ENCODE data around the gene CYP2A13.
"Not testable (repeated sequence)": the region's sequence is repeated elsewhere in the genome, so short reads cannot be mapped to it uniquely, and the experiment has no call there.

The CYP2A13 gene

GRCh38 chr19:41102210-41102609 lies 14.0 kb downstream of the CYP2A13 start:
- H3K27me3 Mint-ChIP-seq: peaks cover 25% of the 10 kb centered on the region
- H3K4me3 Mint-ChIP-seq; intact Hi-C loops (cut with micrococcal nuclease); H3K27ac Mint-ChIP-seq; H3K4me1 Mint-ChIP-seq (ENCODE audit: low read depth); H3K36me3 Mint-ChIP-seq (ENCODE audit: low read depth): not testable (repeated sequence)
- H3K9me3 Mint-ChIP-seq: peaks cover 14% of the 10 kb centered on the region

- Mint-ChIP-seq H3K27me3 (peaks cover 23% of the 10 kb centered on the region), H3K4me3 (no peak overlapping the region), H3K4me1 (ENCODE audit: low read depth) (no peaks in the 10 kb centered on the region), H3K36me3 (ENCODE audit: low read depth) (no peaks in the 10 kb centered on the region), H3K27ac (no peak overlapping the region), H3K9me3 (peaks cover 14% of the 10 kb centered on the region)
- intact Hi-C loops (cut with micrococcal nuclease): no loop called here
Observed at GRCh38 chr19:41106177-41106576, 17.9 kb downstream of the CYP2A13 start.

- Mint-ChIP-seq H3K9me3 (no peaks in the 10 kb centered on the region), H3K4me3 (no peak overlapping the region), H3K27ac (no peak overlapping the region), H3K4me1 (ENCODE audit: low read depth) (no peaks in the 10 kb centered on the region), H3K36me3 (ENCODE audit: low read depth) (no peaks in the 10 kb centered on the region), H3K27me3 (peaks cover 12% of the 10 kb centered on the region)
- intact Hi-C loops (cut with micrococcal nuclease): no loop called here
Observed at GRCh38 chr19:41111296-41111695, 23.0 kb downstream of the CYP2A13 start.

- H3K27me3 Mint-ChIP-seq: peaks cover 11% of the 10 kb centered on the region
- H3K4me1 Mint-ChIP-seq (ENCODE audit: low read depth): no peaks in the 10 kb centered on the region
- no peaks in the 10 kb centered on the region for H3K36me3 Mint-ChIP-seq (ENCODE audit: low read depth)
- H3K27ac Mint-ChIP-seq: no peak overlapping the region
- no peaks in the 10 kb centered on the region for H3K9me3 Mint-ChIP-seq
- H3K4me3 Mint-ChIP-seq: no peak overlapping the region
- intact Hi-C loops (cut with micrococcal nuclease): no loop called here
Observed at GRCh38 chr19:41111750-41112295, 23.6 kb downstream of the CYP2A13 start.

- H3K4me3 Mint-ChIP-seq: no peak overlapping the region
- H3K27ac Mint-ChIP-seq: no peak overlapping the region
- H3K36me3 Mint-ChIP-seq (ENCODE audit: low read depth): no peaks in the 10 kb centered on the region
- peaks cover 11% of the 10 kb centered on the region for H3K27me3 Mint-ChIP-seq
- intact Hi-C loops (cut with micrococcal nuclease): no loop called here
- H3K9me3 Mint-ChIP-seq: no peaks in the 10 kb centered on the region
- H3K4me1 Mint-ChIP-seq (ENCODE audit: low read depth): no peaks in the 10 kb centered on the region
Observed at GRCh38 chr19:41112728-41113290, 24.6 kb downstream of the CYP2A13 start.

GRCh38 chr19:41114132-41114531 lies 25.9 kb downstream of the CYP2A13 start, which contains the start of gene CYP2F1:
Gene CYP2F1 (plus strand): TSS chr19:41114432. CDS start chr19:41116189, 1,757 bp downstream.
- intact Hi-C loops (cut with micrococcal nuclease): no loop called here
- Mint-ChIP-seq H3K36me3 (ENCODE audit: low read depth) (no peaks in the 10 kb centered on the region), H3K4me3 (no peak within 1 kb of the TSS), H3K4me1 (ENCODE audit: low read depth) (no peaks in the 10 kb centered on the region), H3K9me3 (no peaks in the 10 kb centered on the region), H3K27ac (no peak within 1 kb of the TSS), H3K27me3 (peaks cover 11% of the 10 kb centered on the region)

- no peak overlapping the region for H3K27ac Mint-ChIP-seq
- no peaks in the 10 kb centered on the region for H3K9me3 Mint-ChIP-seq
- intact Hi-C loops (cut with micrococcal nuclease): no loop called here
- H3K4me3 Mint-ChIP-seq: no peak overlapping the region
- no peaks in the 10 kb centered on the region for H3K36me3 Mint-ChIP-seq (ENCODE audit: low read depth)
- peaks cover 6% of the 10 kb centered on the region for H3K4me1 Mint-ChIP-seq (ENCODE audit: low read depth)
- H3K27me3 Mint-ChIP-seq: peaks cover 15% of the 10 kb centered on the region
Observed at GRCh38 chr19:41116261-41116660, 28.0 kb downstream of the CYP2A13 start.

GRCh38 chr19:41120929-41121911 lies 33.0 kb downstream of the CYP2A13 start:
- intact Hi-C loops (cut with micrococcal nuclease); H3K36me3 Mint-ChIP-seq (ENCODE audit: low read depth); H3K27me3 Mint-ChIP-seq; H3K9me3 Mint-ChIP-seq; H3K27ac Mint-ChIP-seq; H3K4me3 Mint-ChIP-seq: not testable (repeated sequence)
- H3K4me1 Mint-ChIP-seq (ENCODE audit: low read depth): peaks cover 25% of the 10 kb centered on the region

- H3K4me3 Mint-ChIP-seq; H3K27ac Mint-ChIP-seq; intact Hi-C loops (cut with micrococcal nuclease); H3K9me3 Mint-ChIP-seq; H3K36me3 Mint-ChIP-seq (ENCODE audit: low read depth): not testable (repeated sequence)
- Mint-ChIP-seq H3K4me1 (ENCODE audit: low read depth) (peaks cover 29% of the 10 kb centered on the region), H3K27me3 (peaks cover 12% of the 10 kb centered on the region)
Observed at GRCh38 chr19:41122846-41123245, 34.6 kb downstream of the CYP2A13 start.

- peaks cover 21% of the 10 kb centered on the region for H3K27me3 Mint-ChIP-seq
- intact Hi-C loops (cut with micrococcal nuclease): no loop called here
- H3K9me3 Mint-ChIP-seq: no peaks in the 10 kb centered on the region
- H3K4me3 Mint-ChIP-seq: no peak overlapping the region
- peaks cover 39% of the 10 kb centered on the region for H3K4me1 Mint-ChIP-seq (ENCODE audit: low read depth)
- H3K27ac Mint-ChIP-seq: no peak overlapping the region
- no peaks in the 10 kb centered on the region for H3K36me3 Mint-ChIP-seq (ENCODE audit: low read depth)
Observed at GRCh38 chr19:41123716-41124294, 35.6 kb downstream of the CYP2A13 start.

- Mint-ChIP-seq H3K27me3 (peaks cover 33% of the 10 kb centered on the region), H3K4me1 (ENCODE audit: low read depth) (peaks cover 30% of the 10 kb centered on the region)
- H3K36me3 Mint-ChIP-seq (ENCODE audit: low read depth); H3K4me3 Mint-ChIP-seq; H3K9me3 Mint-ChIP-seq; H3K27ac Mint-ChIP-seq: not testable (repeated sequence)
- intact Hi-C loops (cut with micrococcal nuclease): loop anchor here (1.0 kb wide), 1 partner anchor 18 kb away; no protein-coding TSS in a partner anchor
Observed at GRCh38 chr19:41126765-41127203, 38.5 kb downstream of the CYP2A13 start.

- H3K4me3 Mint-ChIP-seq; H3K27ac Mint-ChIP-seq; H3K9me3 Mint-ChIP-seq; intact Hi-C loops (cut with micrococcal nuclease); H3K36me3 Mint-ChIP-seq (ENCODE audit: low read depth): not testable (repeated sequence)
- H3K4me1 Mint-ChIP-seq (ENCODE audit: low read depth): peaks cover 30% of the 10 kb centered on the region
- H3K27me3 Mint-ChIP-seq: peaks cover 37% of the 10 kb centered on the region
Observed at GRCh38 chr19:41127362-41127761, 39.1 kb downstream of the CYP2A13 start.

- H3K36me3 Mint-ChIP-seq (ENCODE audit: low read depth); H3K9me3 Mint-ChIP-seq; H3K27ac Mint-ChIP-seq; intact Hi-C loops (cut with micrococcal nuclease): not testable (repeated sequence)
- H3K4me1 Mint-ChIP-seq (ENCODE audit: low read depth): peaks cover 30% of the 10 kb centered on the region
- peak overlapping the region; percentile 42 for H3K4me3 Mint-ChIP-seq
- peaks cover 41% of the 10 kb centered on the region for H3K27me3 Mint-ChIP-seq
Observed at GRCh38 chr19:41127801-41128300, 39.6 kb downstream of the CYP2A13 start.

GRCh38 chr19:41128692-41129091 lies 40.4 kb downstream of the CYP2A13 start:
- Mint-ChIP-seq H3K36me3 (ENCODE audit: low read depth) (no peaks in the 10 kb centered on the region), H3K9me3 (no peaks in the 10 kb centered on the region), H3K27ac (no peak overlapping the region), H3K4me3 (no peak overlapping the region), H3K27me3 (peaks cover 46% of the 10 kb centered on the region), H3K4me1 (ENCODE audit: low read depth) (peaks cover 30% of the 10 kb centered on the region)
- intact Hi-C loops (cut with micrococcal nuclease): no loop called here
